ENCODE data around the gene L1CAM.

DNA sequence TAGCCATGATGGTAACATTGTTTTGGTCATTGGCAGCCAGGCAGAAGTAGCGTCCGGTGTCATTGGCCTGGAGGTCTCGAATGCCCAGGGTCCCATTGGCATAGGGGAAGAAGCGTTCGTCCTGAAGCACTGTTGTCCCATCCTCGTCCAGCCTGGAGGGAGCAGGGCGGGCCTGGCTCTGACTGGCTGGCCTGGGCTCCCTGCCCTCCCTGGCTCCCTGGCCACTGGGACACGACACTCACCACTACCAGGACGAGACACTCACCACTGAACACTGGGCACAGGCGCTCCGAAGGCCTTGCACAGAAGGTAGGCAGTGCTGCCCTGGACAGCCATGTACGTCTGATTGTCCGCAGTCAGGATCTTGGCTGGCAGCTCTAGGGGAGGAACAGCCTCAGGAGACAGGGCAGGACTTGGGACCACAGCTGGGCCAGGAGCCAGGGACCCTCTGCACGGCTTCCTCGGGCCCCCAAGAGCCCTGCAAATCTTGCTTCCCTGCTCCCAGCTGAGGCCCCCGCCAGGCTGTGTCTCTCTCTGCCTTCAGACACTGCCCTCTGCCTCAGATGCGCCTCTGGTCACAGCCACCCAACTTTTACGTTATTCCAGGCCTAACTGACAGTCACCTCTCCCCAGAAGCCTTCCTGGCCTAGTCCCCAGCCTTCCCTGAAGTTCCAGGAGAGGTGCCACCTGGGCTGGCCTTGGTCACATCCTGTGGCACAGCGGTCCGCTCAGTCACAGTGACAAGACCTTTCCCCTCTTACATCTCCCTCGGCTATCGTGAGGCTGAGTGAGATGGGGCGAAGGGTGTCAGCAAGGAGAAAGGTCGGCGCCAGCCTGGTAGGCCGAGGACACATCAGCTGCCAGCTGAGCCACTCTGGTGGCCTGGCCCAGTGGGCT lies 17.1 kb downstream of the L1CAM start:
- TF ChIP-seq, protein P1, sequence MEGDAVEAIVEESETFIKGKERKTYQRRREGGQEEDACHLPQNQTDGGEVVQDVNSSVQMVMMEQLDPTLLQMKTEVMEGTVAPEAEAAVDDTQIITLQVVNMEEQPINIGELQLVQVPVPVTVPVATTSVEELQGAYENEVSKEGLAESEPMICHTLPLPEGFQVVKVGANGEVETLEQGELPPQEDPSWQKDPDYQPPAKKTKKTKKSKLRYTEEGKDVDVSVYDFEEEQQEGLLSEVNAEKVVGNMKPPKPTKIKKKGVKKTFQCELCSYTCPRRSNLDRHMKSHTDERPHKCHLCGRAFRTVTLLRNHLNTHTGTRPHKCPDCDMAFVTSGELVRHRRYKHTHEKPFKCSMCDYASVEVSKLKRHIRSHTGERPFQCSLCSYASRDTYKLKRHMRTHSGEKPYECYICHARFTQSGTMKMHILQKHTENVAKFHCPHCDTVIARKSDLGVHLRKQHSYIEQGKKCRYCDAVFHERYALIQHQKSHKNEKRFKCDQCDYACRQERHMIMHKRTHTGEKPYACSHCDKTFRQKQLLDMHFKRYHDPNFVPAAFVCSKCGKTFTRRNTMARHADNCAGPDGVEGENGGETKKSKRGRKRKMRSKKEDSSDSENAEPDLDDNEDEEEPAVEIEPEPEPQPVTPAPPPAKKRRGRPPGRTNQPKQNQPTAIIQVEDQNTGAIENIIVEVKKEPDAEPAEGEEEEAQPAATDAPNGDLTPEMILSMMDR (IDR thresholded peaks at IDR 0.05), result no peak
- TF ChIP-seq POLR2A (IDR thresholded peaks at IDR 0.05), result no peak

Measured in lower leg skin (tissue), 3 donors.